ENCODE results near the gene KIAA0232. TPM values are rescaled to one million over a fixed set of nuclear protein-coding genes. Genes with fewer than 3 reads are reported as not detected.

Gene KIAA0232
- total RNA-seq, 2 experiments from 2014 or later, result 13.5 to 14.4 TPM

GRCh38 chr4:6763330-6763851 is 19.1 kb upstream of the KIAA0232 start:
- Mint-ChIP-seq H3K36me3 (ENCODE audit: low read depth) (no peaks in the 10 kb centered on the region), H3K9me3 (no peaks in the 10 kb centered on the region), H3K4me1 (ENCODE audit: low read depth) (peaks cover 5% of the 10 kb centered on the region), H3K27ac (no peak overlapping the region), H3K4me3 (no peak overlapping the region), H3K27me3 (ENCODE audit: low read depth) (no peaks in the 10 kb centered on the region)
- DNase-seq, result no peak
- CTCF ChIA-PET, result interaction anchor here (0.8 kb wide), 1 partner anchor 43 kb away, joined by 3 read pairs; no protein-coding TSS in a partner anchor
- intact Hi-C loops (cut with micrococcal nuclease), result no loop called here

- CTCF ChIA-PET, result no interaction called here
- intact Hi-C loops (cut with micrococcal nuclease), result no loop called here
- no peak overlapping the region for H3K27ac Mint-ChIP-seq
- H3K4me3 Mint-ChIP-seq, result no peak overlapping the region
- DNase-seq, result no peak
- H3K4me1 Mint-ChIP-seq (ENCODE audit: low read depth), result peaks cover 21% of the 10 kb centered on the region
- H3K27me3 Mint-ChIP-seq (ENCODE audit: low read depth), result no peaks in the 10 kb centered on the region
- H3K9me3 Mint-ChIP-seq, result no peaks in the 10 kb centered on the region
- H3K36me3 Mint-ChIP-seq (ENCODE audit: low read depth), result no peaks in the 10 kb centered on the region
Observed at GRCh38 chr4:6764976-6765620, 17.4 kb upstream of the KIAA0232 start.

GRCh38 chr4:6765703-6766102 is 16.8 kb upstream of the KIAA0232 start:
- no peaks in the 10 kb centered on the region for H3K27me3 Mint-ChIP-seq (ENCODE audit: low read depth)
- no peaks in the 10 kb centered on the region for H3K9me3 Mint-ChIP-seq
- no peaks in the 10 kb centered on the region for H3K36me3 Mint-ChIP-seq (ENCODE audit: low read depth)
- no peak overlapping the region for H3K4me3 Mint-ChIP-seq
- H3K4me1 Mint-ChIP-seq (ENCODE audit: low read depth), result peaks cover 21% of the 10 kb centered on the region
- H3K27ac Mint-ChIP-seq, result no peak overlapping the region
- no peak for DNase-seq
- intact Hi-C loops (cut with micrococcal nuclease), result no loop called here
- CTCF ChIA-PET, result no interaction called here

GRCh38 chr4:6767386-6767747 is 15.2 kb upstream of the KIAA0232 start:
- CTCF ChIA-PET, result interaction anchor here (0.9 to 3.1 kb wide), 2 partner anchors 57 to 106 kb away, joined by 3 to 18 read pairs; no protein-coding TSS in a partner anchor
- no peak overlapping the region for H3K4me3 Mint-ChIP-seq
- no peak overlapping the region for H3K27ac Mint-ChIP-seq
- H3K27me3 Mint-ChIP-seq (ENCODE audit: low read depth), result no peaks in the 10 kb centered on the region
- peaks cover 21% of the 10 kb centered on the region for H3K4me1 Mint-ChIP-seq (ENCODE audit: low read depth)
- no peak for DNase-seq
- H3K36me3 Mint-ChIP-seq (ENCODE audit: low read depth), result no peaks in the 10 kb centered on the region
- intact Hi-C loops (cut with micrococcal nuclease), result no loop called here
- no peaks in the 10 kb centered on the region for H3K9me3 Mint-ChIP-seq

- DNase-seq, result no peak
- Mint-ChIP-seq H3K27me3 (ENCODE audit: low read depth) (no peaks in the 10 kb centered on the region), H3K4me1 (ENCODE audit: low read depth) (peaks cover 21% of the 10 kb centered on the region), H3K27ac (no peak overlapping the region), H3K9me3 (no peaks in the 10 kb centered on the region), H3K36me3 (ENCODE audit: low read depth) (no peaks in the 10 kb centered on the region), H3K4me3 (no peak overlapping the region)
- intact Hi-C loops (cut with micrococcal nuclease), result no loop called here
- CTCF ChIA-PET, result interaction anchor here (0.8 to 3.1 kb wide), 5 partner anchors 14 to 106 kb away, joined by 3 to 18 read pairs (median 4); no protein-coding TSS in a partner anchor
Observed at GRCh38 chr4:6767748-6768538, 14.6 kb upstream of the KIAA0232 start.

GRCh38 chr4:6768539-6768905 is 14.0 kb upstream of the KIAA0232 start:
- intact Hi-C loops (cut with micrococcal nuclease), result no loop called here
- Mint-ChIP-seq H3K36me3 (ENCODE audit: low read depth) (no peaks in the 10 kb centered on the region), H3K4me3 (no peak overlapping the region), H3K27ac (no peak overlapping the region), H3K27me3 (ENCODE audit: low read depth) (no peaks in the 10 kb centered on the region), H3K9me3 (no peaks in the 10 kb centered on the region), H3K4me1 (ENCODE audit: low read depth) (peaks cover 21% of the 10 kb centered on the region)
- CTCF ChIA-PET, result interaction anchor here (0.8 to 3.1 kb wide), 5 partner anchors 13 to 105 kb away, joined by 3 to 18 read pairs (median 4); no protein-coding TSS in a partner anchor
- DNase-seq, result peak; percentile 16

GRCh38 chr4:6769233-6769988 is 13.1 kb upstream of the KIAA0232 start:
- Mint-ChIP-seq H3K27ac (no peak overlapping the region), H3K4me3 (no peak overlapping the region)
- intact Hi-C loops (cut with micrococcal nuclease), result no loop called here

GRCh38 chr4:6769989-6770420 is 12.5 kb upstream of the KIAA0232 start:
- H3K4me1 Mint-ChIP-seq (ENCODE audit: low read depth), result peaks cover 23% of the 10 kb centered on the region
- no peak overlapping the region for H3K27ac Mint-ChIP-seq
- no peak for DNase-seq
- no peak overlapping the region for H3K4me3 Mint-ChIP-seq
- H3K36me3 Mint-ChIP-seq (ENCODE audit: low read depth), result no peaks in the 10 kb centered on the region
- intact Hi-C loops (cut with micrococcal nuclease), result no loop called here
- CTCF ChIA-PET, result interaction anchor here (0.6 to 3.1 kb wide), 4 partner anchors 48 to 104 kb away, joined by 3 to 18 read pairs (median 4); no protein-coding TSS in a partner anchor
- no peaks in the 10 kb centered on the region for H3K27me3 Mint-ChIP-seq (ENCODE audit: low read depth)
- H3K9me3 Mint-ChIP-seq, result no peaks in the 10 kb centered on the region

More at GRCh38 chr4:6769233-6769988, 13.1 kb upstream of the KIAA0232 start:
- Mint-ChIP-seq H3K27me3 (ENCODE audit: low read depth) (no peaks in the 10 kb centered on the region), H3K4me1 (ENCODE audit: low read depth) (peaks cover 21% of the 10 kb centered on the region), H3K9me3 (no peaks in the 10 kb centered on the region), H3K36me3 (ENCODE audit: low read depth) (no peaks in the 10 kb centered on the region)
- CTCF ChIA-PET, result interaction anchor here (0.6 to 3.1 kb wide), 5 partner anchors 12 to 104 kb away, joined by 3 to 18 read pairs (median 4); no protein-coding TSS in a partner anchor
- DNase-seq, result peak; percentile 73

GRCh38 chr4:6770581-6771228 is 11.8 kb upstream of the KIAA0232 start:
- DNase-seq, result no peak
- Mint-ChIP-seq H3K36me3 (ENCODE audit: low read depth) (no peaks in the 10 kb centered on the region), H3K4me3 (no peak overlapping the region), H3K9me3 (no peaks in the 10 kb centered on the region), H3K4me1 (ENCODE audit: low read depth) (peaks cover 28% of the 10 kb centered on the region), H3K27ac (no peak overlapping the region), H3K27me3 (ENCODE audit: low read depth) (no peaks in the 10 kb centered on the region)
- CTCF ChIA-PET, result interaction anchor here (0.8 to 1.2 kb wide), 2 partner anchors 51 to 103 kb away, joined by 3 read pairs; no protein-coding TSS in a partner anchor
- intact Hi-C loops (cut with micrococcal nuclease), result no loop called here

- Mint-ChIP-seq H3K4me3 (no peak overlapping the region), H3K4me1 (ENCODE audit: low read depth) (peaks cover 27% of the 10 kb centered on the region), H3K36me3 (ENCODE audit: low read depth) (no peaks in the 10 kb centered on the region), H3K27me3 (ENCODE audit: low read depth) (no peaks in the 10 kb centered on the region), H3K27ac (no peak overlapping the region), H3K9me3 (no peaks in the 10 kb centered on the region)
- intact Hi-C loops (cut with micrococcal nuclease), result no loop called here
- CTCF ChIA-PET, result interaction anchor here (0.8 to 1.2 kb wide), 2 partner anchors 51 to 102 kb away, joined by 3 read pairs; no protein-coding TSS in a partner anchor
- DNase-seq, result no peak
Observed at GRCh38 chr4:6771229-6771671, 11.3 kb upstream of the KIAA0232 start.

- no peak overlapping the region for H3K27ac Mint-ChIP-seq
- DNase-seq, result no peak
- H3K36me3 Mint-ChIP-seq (ENCODE audit: low read depth), result no peaks in the 10 kb centered on the region
- H3K27me3 Mint-ChIP-seq (ENCODE audit: low read depth), result no peaks in the 10 kb centered on the region
- H3K9me3 Mint-ChIP-seq, result no peaks in the 10 kb centered on the region
- CTCF ChIA-PET, result no interaction called here
- intact Hi-C loops (cut with micrococcal nuclease), result no loop called here
- peaks cover 32% of the 10 kb centered on the region for H3K4me1 Mint-ChIP-seq (ENCODE audit: low read depth)
- no peak overlapping the region for H3K4me3 Mint-ChIP-seq
Observed at GRCh38 chr4:6772223-6772928, 10.2 kb upstream of the KIAA0232 start.
